ENCODE data around the gene PPARA. TPM values are rescaled to one million over a fixed set of nuclear protein-coding genes. Genes with fewer than 3 reads are reported as not detected.
A peak's percentile ranks its signal among the peaks of the same experiment; 100 is the strongest.

Gene PPARA
- total and polyA plus RNA-seq, 2 donors (not counting 1 experiment from before 2014, with no cell fraction given): 4.1 to 29.8 TPM

DNA sequence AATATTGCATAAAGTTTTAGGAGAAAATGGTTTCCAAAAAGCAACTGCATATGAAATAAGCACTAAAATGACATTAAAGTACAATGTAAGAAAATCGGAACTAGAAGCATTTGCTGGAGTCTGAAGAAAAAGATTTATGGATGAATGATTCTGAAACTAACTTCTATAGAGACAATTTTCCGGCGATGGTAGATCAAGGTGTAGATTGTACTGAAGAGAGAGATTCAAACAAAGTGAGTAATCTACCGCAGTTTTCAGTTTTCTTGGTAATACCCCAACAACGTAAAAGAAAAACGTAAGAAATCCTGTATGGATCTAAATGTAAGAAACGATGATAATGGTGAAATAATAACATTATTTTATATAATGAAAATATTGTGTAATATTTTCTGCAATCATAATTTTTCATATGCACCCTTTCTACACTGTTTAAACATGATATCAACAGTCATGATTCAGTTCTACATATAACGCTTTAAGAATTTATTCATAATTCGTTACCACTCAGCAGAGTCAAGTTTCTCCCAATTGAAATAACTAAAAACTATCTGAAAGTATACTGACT, 101.6 kb downstream of the PPARA start:
- peak overlapping the region; percentile 87 for H3K4me3 Mint-ChIP-seq
- ChIA-PET POLR2A (interaction anchor here (0.7 to 0.8 kb wide), 2 partner anchors 44 to 517 kb away, joined by 3 to 4 read pairs; no protein-coding TSS in a partner anchor), CTCF (no interaction called here)
- no peak for TF ChIP-seq EZH2 (IDR thresholded peaks at IDR 0.05; ENCODE audit: borderline replicate concordance, insufficient read depth, low read depth, low read length, poor library complexity, severe bottlenecking)
- TF ChIP-seq, protein P1, sequence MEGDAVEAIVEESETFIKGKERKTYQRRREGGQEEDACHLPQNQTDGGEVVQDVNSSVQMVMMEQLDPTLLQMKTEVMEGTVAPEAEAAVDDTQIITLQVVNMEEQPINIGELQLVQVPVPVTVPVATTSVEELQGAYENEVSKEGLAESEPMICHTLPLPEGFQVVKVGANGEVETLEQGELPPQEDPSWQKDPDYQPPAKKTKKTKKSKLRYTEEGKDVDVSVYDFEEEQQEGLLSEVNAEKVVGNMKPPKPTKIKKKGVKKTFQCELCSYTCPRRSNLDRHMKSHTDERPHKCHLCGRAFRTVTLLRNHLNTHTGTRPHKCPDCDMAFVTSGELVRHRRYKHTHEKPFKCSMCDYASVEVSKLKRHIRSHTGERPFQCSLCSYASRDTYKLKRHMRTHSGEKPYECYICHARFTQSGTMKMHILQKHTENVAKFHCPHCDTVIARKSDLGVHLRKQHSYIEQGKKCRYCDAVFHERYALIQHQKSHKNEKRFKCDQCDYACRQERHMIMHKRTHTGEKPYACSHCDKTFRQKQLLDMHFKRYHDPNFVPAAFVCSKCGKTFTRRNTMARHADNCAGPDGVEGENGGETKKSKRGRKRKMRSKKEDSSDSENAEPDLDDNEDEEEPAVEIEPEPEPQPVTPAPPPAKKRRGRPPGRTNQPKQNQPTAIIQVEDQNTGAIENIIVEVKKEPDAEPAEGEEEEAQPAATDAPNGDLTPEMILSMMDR (IDR thresholded peaks at IDR 0.05): no peak
- 100% methylated on average over 2 of the region's 9 CpGs for WGBS (ENCODE audit: insufficient coverage)
- no peak for ATAC-seq (ENCODE audit: low read depth)
- no peak for DNase-seq
- Histone ChIP-seq H3K9ac (ENCODE audit: low read length) (no peak overlapping the region), H2AFZ (ENCODE audit: insufficient read depth, low read depth, low read length, poor library complexity, severe bottlenecking) (no peak overlapping the region), H3K27me3 (replicated peaks in 1 of 4; ENCODE audit: control extremely low read depth in 1 of 4, control insufficient read depth in 3 of 4, insufficient read depth in 4 of 4, low read length in 3 of 4) (no peaks in the 10 kb centered on the region), H3K27ac (ENCODE audit: low read length in 2 of 2) (no peak overlapping the region), H3K4me1 (ENCODE audit: control insufficient read depth in 2 of 2, insufficient read depth in 2 of 2, low read length in 2 of 2) (peaks cover 14% of the 10 kb centered on the region in 2 donors), H4K20me1 (ENCODE audit: control insufficient read depth, insufficient read depth, low read length, poor library complexity, severe bottlenecking) (no peaks in the 10 kb centered on the region), H3K79me2 (ENCODE audit: control insufficient read depth, insufficient read depth, low read length) (peaks cover 11% of the 10 kb centered on the region), H3K4me3 (ENCODE audit: control extremely low read depth in 1 of 5, extremely low read depth in 1 of 5, insufficient read depth in 1 of 5, low read depth in 2 of 5, low read length in 4 of 5) (no peak overlapping the region), H3K4me2 (replicated peaks; ENCODE audit: low read depth, low read length, poor library complexity, severe bottlenecking) (no peak overlapping the region), H3K9me3 (ENCODE audit: control extremely low read depth in 1 of 3, control insufficient read depth in 2 of 3, insufficient read depth in 1 of 3, low read length in 2 of 3) (peaks cover 0 to 2% (median 0%) of the 10 kb centered on the region in 3 donors), H3K36me3 (replicated peaks in 1 of 2; ENCODE audit: control extremely low read depth in 1 of 2, control insufficient read depth in 1 of 2, extremely low read depth in 1 of 2, insufficient read depth in 2 of 2, low read length in 1 of 2) (no peaks in the 10 kb centered on the region)
- H3K9me3 Mint-ChIP-seq (ENCODE audit: insufficient read depth): no peaks in the 10 kb centered on the region
- H3K27me3 Mint-ChIP-seq: peaks cover under 1% of the 10 kb centered on the region
- no peak overlapping the region for H3K27ac Mint-ChIP-seq
- intact Hi-C loops (cut with micrococcal nuclease): loop anchor here (2.0 kb wide), 1 partner anchor 37 kb away; no protein-coding TSS in a partner anchor
- peaks cover 18% of the 10 kb centered on the region for H3K4me1 Mint-ChIP-seq

DNA sequence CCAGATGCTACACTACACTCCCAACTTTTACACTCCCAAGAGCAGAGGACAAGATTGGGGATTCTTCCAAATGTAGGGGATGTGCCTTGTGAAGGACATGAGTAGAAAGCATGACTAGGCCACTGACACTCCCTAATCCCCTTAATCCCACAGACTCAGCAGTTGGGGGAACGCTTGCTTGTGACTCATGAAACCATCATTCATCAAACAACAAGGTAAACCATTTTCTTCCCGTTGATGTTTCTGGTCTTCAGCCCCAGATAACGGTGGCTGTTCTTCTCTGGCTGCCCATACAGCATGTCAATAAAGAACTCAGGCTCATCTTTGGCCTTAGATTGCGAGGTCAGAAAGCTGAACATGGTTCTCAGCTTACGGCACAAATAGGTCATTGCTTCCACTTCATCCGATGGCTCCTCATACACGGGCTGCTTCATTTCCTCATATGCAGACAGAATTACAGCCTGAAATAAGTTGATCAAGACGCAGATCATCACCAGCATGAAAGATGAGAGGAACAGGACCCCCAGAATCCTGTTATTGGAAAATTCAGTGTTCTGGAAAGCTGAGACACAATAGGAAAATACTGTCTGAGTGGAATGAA, 106.1 kb downstream of the PPARA start:
- peaks cover 0 to 2% (median 0%) of the 10 kb centered on the region in 3 donors for H3K9me3 ChIP-seq (ENCODE audit: control extremely low read depth in 1 of 3, control insufficient read depth in 2 of 3, insufficient read depth in 1 of 3, low read length in 2 of 3)
- H3K4me3 ChIP-seq (ENCODE audit: control extremely low read depth in 1 of 5, extremely low read depth in 1 of 5, insufficient read depth in 1 of 5, low read depth in 2 of 5, low read length in 4 of 5): no peak overlapping the region
- H3K79me2 ChIP-seq (ENCODE audit: control insufficient read depth, insufficient read depth, low read length): no peaks in the 10 kb centered on the region
- ATAC-seq (ENCODE audit: low read depth) (no peak), DNase-seq (no peak)
- WGBS (ENCODE audit: insufficient coverage): 94% methylated on average over 7 of the region's 8 CpGs
- H2AFZ ChIP-seq (ENCODE audit: insufficient read depth, low read depth, low read length, poor library complexity, severe bottlenecking): no peak overlapping the region
- ChIA-PET CTCF (no interaction called here), POLR2A (no interaction called here)
- Mint-ChIP-seq H3K27ac (no peak overlapping the region), H3K4me3 (no peak overlapping the region), H3K27me3 (peaks cover 32% of the 10 kb centered on the region), H3K9me3 (ENCODE audit: insufficient read depth) (no peaks in the 10 kb centered on the region), H3K4me1 (peaks cover 4% of the 10 kb centered on the region)
- no peaks in the 10 kb centered on the region for H3K36me3 ChIP-seq (replicated peaks in 1 of 2; ENCODE audit: control extremely low read depth in 1 of 2, control insufficient read depth in 1 of 2, extremely low read depth in 1 of 2, insufficient read depth in 2 of 2, low read length in 1 of 2)
- intact Hi-C loops (cut with micrococcal nuclease): no loop called here
- H3K4me2 ChIP-seq (replicated peaks; ENCODE audit: low read depth, low read length, poor library complexity, severe bottlenecking): no peak overlapping the region
- no peak for TF ChIP-seq EZH2 (IDR thresholded peaks at IDR 0.05; ENCODE audit: borderline replicate concordance, insufficient read depth, low read depth, low read length, poor library complexity, severe bottlenecking)
- TF ChIP-seq, protein P1 (IDR thresholded peaks at IDR 0.05): no peak
- peaks cover 0 to 17% (median 12%) of the 10 kb centered on the region in 4 experiments for H3K27me3 ChIP-seq (replicated peaks in 1 of 4; ENCODE audit: control extremely low read depth in 1 of 4, control insufficient read depth in 3 of 4, insufficient read depth in 4 of 4, low read length in 3 of 4)
- H3K27ac ChIP-seq (ENCODE audit: low read length in 2 of 2): no peak overlapping the region
- no peaks in the 10 kb centered on the region for H4K20me1 ChIP-seq (ENCODE audit: control insufficient read depth, insufficient read depth, low read length, poor library complexity, severe bottlenecking)
- H3K9ac ChIP-seq (ENCODE audit: low read length): no peak overlapping the region
- peaks cover 0 to 1% of the 10 kb centered on the region in 2 donors for H3K4me1 ChIP-seq (ENCODE audit: control insufficient read depth in 2 of 2, insufficient read depth in 2 of 2, low read length in 2 of 2)

All from B cell (primary cell).